ENCODE results near the gene AKT3.

DNA sequence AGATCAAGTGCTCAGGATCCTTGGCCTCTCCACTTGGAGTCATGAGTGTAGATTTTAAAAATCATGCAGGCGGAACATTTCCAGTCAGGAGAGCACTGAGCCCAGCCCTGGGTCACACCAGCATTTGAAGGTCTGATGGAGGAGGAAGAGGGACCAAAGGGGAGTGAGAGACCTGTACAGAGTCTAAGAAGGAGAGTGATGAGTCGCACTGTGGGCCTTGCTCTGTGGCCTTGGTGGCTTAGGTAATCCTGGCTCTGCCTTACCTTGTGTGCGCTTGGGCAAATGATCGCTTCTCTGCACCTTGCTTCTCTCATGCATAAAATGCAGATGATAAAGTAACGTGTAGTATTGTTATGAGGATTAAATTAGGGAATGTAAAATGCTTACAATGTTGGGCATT lies 368.9 kb downstream of the AKT3 start:
- no peak for TF ChIP-seq CTCF (IDR thresholded peaks at IDR 0.05)
- no peak for TF ChIP-seq POLR2A (IDR thresholded peaks at IDR 0.05)

All from thyroid gland (tissue), 4 donors.